Tibial nerve (tissue), 3 donors: ENCODE results near the gene ZFYVE26.

Experiments
- CTCF ChIP-seq, 5 experiments: fragments of 200-600 bp in 3 of 5; fragments of 450-650 bp in 2 of 5; sonication (generic) in 3 of 5; IDR thresholded peaks; one replicate each; pipeline ENCODE4 v1.5.1; 2016 to 2019; ENCODE audit warnings: antibody characterized with exemption in 5 of 5, mild to moderate bottlenecking in 3 of 5, moderate library complexity in 2 of 5
- POLR2A ChIP-seq, 2 donors: fragments of 450-650 bp; IDR thresholded peaks; one replicate each; pipeline ENCODE4 v1.6.1; 2017; ENCODE audit warnings: antibody characterized with exemption in 2 of 2, mild to moderate bottlenecking in 2 of 2, moderate library complexity in 2 of 2

GRCh38 chr14:67722293-67722692 lies 94.1 kb downstream of the ZFYVE26 start:
- no peak for TF ChIP-seq POLR2A (IDR thresholded peaks at IDR 0.05)
- no peak for TF ChIP-seq CTCF (IDR thresholded peaks at IDR 0.05)
